HFF-Myc (cell line): ENCODE results near the gene CHRM4.

Source experiments
- DNase-seq: peaks from one replicate; pipeline ENCODE4 v3.0.0-alpha.2; 2011; ENCODE audit warnings: low read depth; ENCODE audit errors: extremely low read depth
- H3K4me3 ChIP-seq: replicated peaks from 2 replicates; pipeline ENCODE4 v1.5.1; 2011; ENCODE audit warnings: low read depth, mild to moderate bottlenecking, control low read depth, low read length
- TF ChIP-seq, protein P1 (sequence below): IDR thresholded peaks from 2 replicates; pipeline ENCODE4 v1.5.1; 2012; ENCODE audit warnings: mild to moderate bottlenecking, low read depth, low read length, control low read depth; ENCODE audit errors: missing control alignments

Gene CHRM4

DNA sequence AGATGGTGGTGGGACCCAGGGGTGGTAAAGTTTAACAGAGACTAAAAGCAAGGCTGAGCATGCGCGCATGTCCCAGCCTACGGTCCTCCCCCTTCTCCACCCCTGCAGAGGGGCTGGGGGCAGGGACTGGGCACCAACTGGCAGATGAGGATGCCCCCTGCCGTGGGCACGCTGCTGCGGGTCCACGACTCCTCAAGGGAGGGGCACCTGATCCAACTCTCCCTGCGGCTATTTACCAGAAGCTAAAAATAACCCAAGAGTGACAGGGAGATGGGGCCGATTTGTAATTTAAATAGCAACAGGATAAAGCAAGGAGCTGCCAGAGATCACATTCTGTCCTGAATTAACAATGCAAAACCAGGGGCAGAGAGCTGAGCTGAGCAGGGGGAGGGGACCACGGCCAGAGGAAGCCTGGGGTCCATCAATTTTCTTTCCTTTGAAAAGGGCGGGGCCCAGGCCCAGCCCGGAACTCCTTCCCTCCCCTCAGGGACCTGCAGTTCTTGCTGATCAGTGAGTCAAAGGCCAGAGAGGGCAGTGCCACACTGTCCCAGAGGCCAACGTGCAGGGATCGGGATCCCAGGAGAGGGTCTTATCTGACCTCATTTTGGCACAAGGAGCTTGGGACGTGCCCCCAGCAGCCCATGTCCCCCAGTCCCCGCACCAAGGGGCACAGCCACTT lies 52.4 kb downstream of the CHRM4 start:
- no peak overlapping the region for H3K4me3 ChIP-seq
- no peak for DNase-seq
- TF ChIP-seq, protein P1, sequence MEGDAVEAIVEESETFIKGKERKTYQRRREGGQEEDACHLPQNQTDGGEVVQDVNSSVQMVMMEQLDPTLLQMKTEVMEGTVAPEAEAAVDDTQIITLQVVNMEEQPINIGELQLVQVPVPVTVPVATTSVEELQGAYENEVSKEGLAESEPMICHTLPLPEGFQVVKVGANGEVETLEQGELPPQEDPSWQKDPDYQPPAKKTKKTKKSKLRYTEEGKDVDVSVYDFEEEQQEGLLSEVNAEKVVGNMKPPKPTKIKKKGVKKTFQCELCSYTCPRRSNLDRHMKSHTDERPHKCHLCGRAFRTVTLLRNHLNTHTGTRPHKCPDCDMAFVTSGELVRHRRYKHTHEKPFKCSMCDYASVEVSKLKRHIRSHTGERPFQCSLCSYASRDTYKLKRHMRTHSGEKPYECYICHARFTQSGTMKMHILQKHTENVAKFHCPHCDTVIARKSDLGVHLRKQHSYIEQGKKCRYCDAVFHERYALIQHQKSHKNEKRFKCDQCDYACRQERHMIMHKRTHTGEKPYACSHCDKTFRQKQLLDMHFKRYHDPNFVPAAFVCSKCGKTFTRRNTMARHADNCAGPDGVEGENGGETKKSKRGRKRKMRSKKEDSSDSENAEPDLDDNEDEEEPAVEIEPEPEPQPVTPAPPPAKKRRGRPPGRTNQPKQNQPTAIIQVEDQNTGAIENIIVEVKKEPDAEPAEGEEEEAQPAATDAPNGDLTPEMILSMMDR: no peak

DNA sequence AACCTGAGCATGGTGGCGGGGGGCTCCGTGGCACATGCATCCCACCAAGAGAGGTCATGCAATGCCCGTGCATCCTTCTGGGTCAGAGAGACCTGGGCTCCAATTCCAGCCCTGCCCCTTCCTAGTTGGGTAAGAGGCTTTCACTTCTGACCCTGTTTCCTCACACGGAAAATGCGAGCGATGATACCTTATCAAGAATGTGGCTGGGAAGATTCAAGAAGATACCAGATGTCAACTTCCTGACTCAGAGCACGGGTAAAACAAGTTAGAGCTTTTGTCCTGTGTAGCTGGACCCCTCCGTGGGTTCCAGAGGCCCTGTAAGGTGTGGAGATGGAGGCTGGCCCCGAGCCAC lies 53.0 kb downstream of the CHRM4 start:
- no peak for DNase-seq
- TF ChIP-seq, protein P1: no peak
- no peak overlapping the region for H3K4me3 ChIP-seq

DNA sequence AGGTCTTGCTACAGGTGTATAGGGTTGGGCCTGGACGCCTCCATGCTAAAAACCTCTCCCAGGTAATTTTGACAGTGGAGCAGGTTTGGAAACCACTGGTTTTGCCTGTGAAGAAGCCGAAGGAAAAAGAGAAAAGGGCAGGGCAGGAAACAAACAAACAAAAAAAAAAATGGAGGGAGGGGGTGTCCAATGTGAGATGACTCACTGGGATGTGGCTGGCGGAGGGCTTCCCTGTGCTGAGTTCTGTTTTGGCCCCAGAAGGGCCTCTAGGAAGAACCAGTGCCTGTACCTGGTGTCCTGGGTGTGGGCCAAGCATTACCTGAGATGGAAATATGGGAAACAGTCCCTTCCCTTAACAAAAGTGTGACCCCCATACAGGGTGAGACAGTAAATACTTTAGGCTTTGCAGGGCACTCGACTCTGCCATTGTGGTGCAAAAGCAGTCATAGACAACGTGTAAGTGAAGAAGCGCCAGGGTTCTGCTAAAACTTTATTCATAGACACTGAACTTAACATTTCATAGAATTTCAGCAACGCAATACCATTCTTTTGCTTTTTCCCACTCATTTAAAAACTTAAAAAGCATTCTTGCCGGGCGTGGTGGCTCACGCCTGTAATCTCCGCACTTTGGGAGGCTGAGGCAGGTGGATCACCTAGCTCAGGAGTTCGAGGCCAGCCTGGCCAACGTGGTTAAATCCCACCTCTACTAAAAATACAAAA lies 53.8 kb downstream of the CHRM4 start:
- no peak overlapping the region for H3K4me3 ChIP-seq
- TF ChIP-seq, protein P1: no peak
- DNase-seq: no peak

DNA sequence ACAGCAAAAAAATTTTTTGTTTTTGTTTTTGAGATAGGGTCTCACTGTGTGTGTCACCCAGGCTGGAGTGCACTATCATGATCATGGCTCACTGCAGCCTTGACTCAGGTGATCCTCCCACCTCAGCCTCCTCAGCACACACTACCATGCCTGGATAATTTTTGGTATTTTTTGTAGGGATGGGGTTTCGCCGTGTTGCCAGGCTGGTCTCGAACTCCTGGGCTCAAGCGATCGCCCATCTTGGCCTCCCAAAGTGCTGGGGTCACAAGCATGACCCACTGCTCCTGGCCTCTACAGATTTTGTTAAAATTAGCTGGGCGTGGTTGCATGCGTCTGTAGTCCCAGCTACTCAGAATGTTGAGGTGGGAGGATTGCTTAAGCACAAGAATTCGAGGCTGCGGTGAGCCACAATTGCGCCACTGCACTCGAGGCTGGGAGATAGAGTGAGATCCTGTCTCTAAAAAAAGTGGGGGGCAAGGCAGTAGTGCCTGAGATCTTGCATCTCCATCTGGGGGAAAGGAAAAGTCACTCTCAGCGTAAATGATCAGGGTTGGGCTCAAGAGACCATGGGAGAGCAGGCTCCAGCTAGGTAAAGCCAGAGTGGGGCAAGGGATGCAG lies 54.9 kb downstream of the CHRM4 start:
- TF ChIP-seq, protein P1: no peak
- no peak for DNase-seq

GRCh38 chr11:46335890-46336562 lies 55.5 kb downstream of the CHRM4 start:
- TF ChIP-seq, protein P1: no peak
- DNase-seq: no peak
- H3K4me3 ChIP-seq: no peak overlapping the region

More for the DNA sequence above, 54.9 kb downstream of the CHRM4 start:
- no peak overlapping the region for H3K4me3 ChIP-seq

DNA sequence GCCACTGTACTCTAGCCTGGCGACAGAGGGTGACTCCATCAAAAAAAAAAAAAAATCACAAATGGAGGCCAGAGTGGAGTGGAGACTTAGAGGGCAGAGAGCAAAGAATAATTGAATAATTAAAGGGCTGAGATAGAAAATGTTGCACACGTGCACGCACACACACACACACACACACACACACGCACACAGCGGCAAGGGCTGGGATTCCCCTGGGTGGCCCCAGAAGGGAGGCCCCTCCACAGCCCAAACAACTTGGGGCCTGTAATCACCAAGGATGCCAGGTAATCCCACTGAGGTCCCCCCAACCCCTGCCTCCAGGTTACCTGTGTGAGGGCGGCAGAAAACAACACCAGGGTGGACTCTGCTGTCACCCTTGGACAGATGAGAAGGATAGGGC lies 56.3 kb downstream of the CHRM4 start:
- no peak overlapping the region for H3K4me3 ChIP-seq
- TF ChIP-seq, protein P1: no peak
- DNase-seq: no peak
